ENCODE results near the gene GPC3. TPM values are rescaled to one million over a fixed set of nuclear protein-coding genes. Genes with fewer than 3 reads are reported as not detected.

GPC3 gene
- total RNA-seq, 4 donors from 2014 or later: 4.9 to 10.9 (median 9.2) TPM

- WGBS: 75% methylated on average over 4 of the region's 4 CpGs
- no peak overlapping the region for H3K27ac ChIP-seq
- TF ChIP-seq EP300 (IDR thresholded peaks at IDR 0.05) (no peak), POLR2A (IDR thresholded peaks at IDR 0.05) (no peak), POLR2AphosphoS5 (IDR thresholded peaks at IDR 0.05) (no peak)
- TF ChIP-seq, protein P1, sequence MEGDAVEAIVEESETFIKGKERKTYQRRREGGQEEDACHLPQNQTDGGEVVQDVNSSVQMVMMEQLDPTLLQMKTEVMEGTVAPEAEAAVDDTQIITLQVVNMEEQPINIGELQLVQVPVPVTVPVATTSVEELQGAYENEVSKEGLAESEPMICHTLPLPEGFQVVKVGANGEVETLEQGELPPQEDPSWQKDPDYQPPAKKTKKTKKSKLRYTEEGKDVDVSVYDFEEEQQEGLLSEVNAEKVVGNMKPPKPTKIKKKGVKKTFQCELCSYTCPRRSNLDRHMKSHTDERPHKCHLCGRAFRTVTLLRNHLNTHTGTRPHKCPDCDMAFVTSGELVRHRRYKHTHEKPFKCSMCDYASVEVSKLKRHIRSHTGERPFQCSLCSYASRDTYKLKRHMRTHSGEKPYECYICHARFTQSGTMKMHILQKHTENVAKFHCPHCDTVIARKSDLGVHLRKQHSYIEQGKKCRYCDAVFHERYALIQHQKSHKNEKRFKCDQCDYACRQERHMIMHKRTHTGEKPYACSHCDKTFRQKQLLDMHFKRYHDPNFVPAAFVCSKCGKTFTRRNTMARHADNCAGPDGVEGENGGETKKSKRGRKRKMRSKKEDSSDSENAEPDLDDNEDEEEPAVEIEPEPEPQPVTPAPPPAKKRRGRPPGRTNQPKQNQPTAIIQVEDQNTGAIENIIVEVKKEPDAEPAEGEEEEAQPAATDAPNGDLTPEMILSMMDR (IDR thresholded peaks at IDR 0.05): no peak
- H3K4me3 ChIP-seq: no peak overlapping the region
- no peaks in the 10 kb centered on the region for H3K9me3 ChIP-seq
- no peaks in the 10 kb centered on the region for H3K27me3 ChIP-seq
- no peaks in the 10 kb centered on the region for H3K4me1 ChIP-seq
- no peak for DNase-seq (ENCODE audit: low spot score in 2 of 2)
- no peaks in the 10 kb centered on the region for H3K36me3 ChIP-seq
Observed at GRCh38 chrX:133973704-133974103, 11.7 kb downstream of the GPC3 start.

DNA sequence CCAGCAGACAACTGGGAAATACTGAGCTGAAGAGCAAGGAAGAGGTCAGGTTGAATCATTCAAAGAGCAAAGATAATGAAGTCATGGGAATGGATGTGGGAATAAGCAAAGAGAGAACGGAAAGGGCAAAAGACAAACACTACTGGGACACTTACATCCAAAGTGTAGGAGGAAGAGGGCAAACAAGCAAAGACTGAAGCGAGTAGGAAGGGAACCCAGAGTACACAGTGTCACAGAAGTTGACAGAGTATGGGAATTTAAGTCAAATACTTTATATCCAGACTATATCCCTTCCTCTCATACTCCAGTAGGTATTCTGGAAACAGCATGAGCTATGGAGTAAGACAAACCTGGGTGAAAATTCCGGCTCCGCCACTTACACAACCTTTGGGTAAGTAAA lies 12.5 kb downstream of the GPC3 start:
- DNase-seq (ENCODE audit: low spot score in 2 of 2): no peak
- Histone ChIP-seq H3K9me3 (no peaks in the 10 kb centered on the region), H3K36me3 (no peaks in the 10 kb centered on the region), H3K27me3 (no peaks in the 10 kb centered on the region), H3K27ac (no peak overlapping the region), H3K4me3 (no peak overlapping the region), H3K4me1 (no peaks in the 10 kb centered on the region)
- TF ChIP-seq POLR2AphosphoS5 (IDR thresholded peaks at IDR 0.05): no peak
- TF ChIP-seq POLR2A (IDR thresholded peaks at IDR 0.05): no peak
- TF ChIP-seq EP300 (IDR thresholded peaks at IDR 0.05): no peak
- TF ChIP-seq, protein P1 (IDR thresholded peaks at IDR 0.05): no peak
- WGBS: 68% methylated on average over 4 of the region's 4 CpGs

- TF ChIP-seq, protein P1 (IDR thresholded peaks at IDR 0.05): no peak
- TF ChIP-seq EP300 (IDR thresholded peaks at IDR 0.05): no peak
- TF ChIP-seq POLR2A (IDR thresholded peaks at IDR 0.05): no peak
- TF ChIP-seq POLR2AphosphoS5 (IDR thresholded peaks at IDR 0.05): no peak
- 70% methylated on average over 3 of the region's 3 CpGs for WGBS
- H3K4me3 ChIP-seq: no peak overlapping the region
- H3K36me3 ChIP-seq: no peaks in the 10 kb centered on the region
- no peak overlapping the region for H3K27ac ChIP-seq
- no peaks in the 10 kb centered on the region for H3K9me3 ChIP-seq
- no peak for DNase-seq (ENCODE audit: low spot score in 2 of 2)
- H3K27me3 ChIP-seq: no peaks in the 10 kb centered on the region
- no peaks in the 10 kb centered on the region for H3K4me1 ChIP-seq
Observed at GRCh38 chrX:133971586-133971985, 13.8 kb downstream of the GPC3 start.

DNA sequence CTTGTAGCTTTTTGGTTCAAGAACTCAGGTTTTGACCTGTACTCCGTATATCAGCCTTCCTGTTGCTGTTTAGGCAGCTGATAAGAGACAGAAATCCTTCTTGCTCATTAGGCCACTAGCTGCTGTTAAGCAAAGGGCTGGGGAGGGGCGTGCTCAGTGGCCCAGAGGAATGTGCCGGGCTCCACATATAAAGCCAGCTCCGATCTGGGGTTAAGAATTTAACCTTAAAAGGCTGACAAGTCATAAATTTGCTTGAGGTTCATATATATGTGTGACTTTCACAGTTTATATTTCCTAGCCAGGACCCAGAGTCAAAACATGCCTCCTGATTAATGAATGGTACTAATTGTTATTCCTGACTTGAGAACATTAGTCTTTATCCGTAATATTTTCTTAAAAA lies 15.3 kb downstream of the GPC3 start:
- H3K9me3 ChIP-seq: no peaks in the 10 kb centered on the region
- no peak overlapping the region for H3K4me3 ChIP-seq
- DNase-seq (ENCODE audit: low spot score in 2 of 2): no peak
- H3K27me3 ChIP-seq: no peaks in the 10 kb centered on the region
- H3K4me1 ChIP-seq: no peaks in the 10 kb centered on the region
- H3K27ac ChIP-seq: no peak overlapping the region
- TF ChIP-seq EP300 (IDR thresholded peaks at IDR 0.05): no peak
- TF ChIP-seq, protein P1 (IDR thresholded peaks at IDR 0.05): no peak
- no peak for TF ChIP-seq POLR2A (IDR thresholded peaks at IDR 0.05)
- TF ChIP-seq POLR2AphosphoS5 (IDR thresholded peaks at IDR 0.05): no peak
- WGBS: 61% methylated on average over 5 of the region's 5 CpGs
- no peaks in the 10 kb centered on the region for H3K36me3 ChIP-seq

DNA sequence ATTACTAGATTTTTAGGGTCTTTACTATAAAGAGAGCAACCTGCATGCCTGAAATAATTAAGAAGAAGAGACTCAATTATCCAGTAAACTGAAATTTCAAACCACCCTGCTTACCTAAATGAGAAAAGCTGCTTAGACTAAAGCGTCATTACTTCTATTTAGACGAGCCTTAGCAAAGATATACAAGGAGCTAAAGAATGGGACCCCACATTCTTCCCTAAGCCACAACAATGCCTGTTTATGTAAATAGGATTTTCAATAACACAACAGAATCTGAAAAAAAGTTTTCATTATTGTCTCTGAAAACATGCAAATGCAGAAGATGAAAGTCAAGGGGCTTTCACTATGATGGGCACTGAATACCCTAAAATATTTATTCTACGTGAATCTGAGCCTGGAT lies 16.2 kb downstream of the GPC3 start:
- no peak for DNase-seq (ENCODE audit: low spot score in 2 of 2)
- no peaks in the 10 kb centered on the region for H3K27me3 ChIP-seq
- 63% methylated on average over 3 of the region's 3 CpGs for WGBS

More for the DNA sequence above, 16.2 kb downstream of the GPC3 start:
- Histone ChIP-seq H3K9me3 (no peaks in the 10 kb centered on the region), H3K4me1 (no peaks in the 10 kb centered on the region), H3K4me3 (no peak overlapping the region), H3K36me3 (no peaks in the 10 kb centered on the region), H3K27ac (no peak overlapping the region)
- TF ChIP-seq, protein P1 (IDR thresholded peaks at IDR 0.05): no peak
- TF ChIP-seq POLR2AphosphoS5 (IDR thresholded peaks at IDR 0.05) (no peak), POLR2A (IDR thresholded peaks at IDR 0.05) (no peak), EP300 (IDR thresholded peaks at IDR 0.05) (no peak)

Data from suprapubic skin (tissue), 4 donors.